ENCODE measurements around the gene OPTC. TPM values are rescaled to one million over a fixed set of nuclear protein-coding genes. Genes with fewer than 3 reads are reported as not detected.
A peak's percentile ranks its signal among the peaks of the same experiment; 100 is the strongest.
"Not testable (repeated sequence)": the region's sequence is repeated elsewhere in the genome, so short reads cannot be mapped to it uniquely, and the experiment has no call there.

The OPTC gene
- total RNA-seq (2014; rRNA removed; shearing (Covaris generic)) = not detected in 2 replicates

- no peak for DNase-seq (ENCODE audit: low spot score)
These were observed at the start of gene OPTC for GRCh38 chr1:203493901-203494300. OPTC (plus strand) TSS chr1:203494153; CDS start chr1:203496006, 1,853 bp downstream.

DNA sequence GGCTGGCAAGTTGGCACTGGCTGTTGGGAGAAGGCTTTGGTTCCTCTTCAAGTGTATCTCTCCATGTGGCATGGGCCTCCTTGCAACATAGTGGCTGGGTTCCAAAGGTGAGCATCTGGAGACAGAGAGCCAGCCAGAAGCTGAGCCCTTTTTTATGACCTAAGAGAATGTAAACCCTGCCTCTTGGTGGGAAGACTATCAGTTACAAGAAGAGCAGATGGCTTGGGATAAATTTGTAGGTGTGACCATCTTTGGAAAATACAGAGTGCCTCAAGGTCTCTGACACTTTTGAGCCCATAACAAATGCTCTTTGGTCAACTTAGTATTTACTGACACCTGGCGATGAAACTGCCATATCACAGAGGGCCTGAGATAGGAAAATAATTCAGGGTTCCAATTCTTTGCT is 49.8 kb upstream of the OPTC start:
- DNase-seq (ENCODE audit: low spot score) = no peak

- no peak for DNase-seq (ENCODE audit: low spot score)
These were observed 46.8 kb upstream of the OPTC start for GRCh38 chr1:203447151-203447550.

DNA sequence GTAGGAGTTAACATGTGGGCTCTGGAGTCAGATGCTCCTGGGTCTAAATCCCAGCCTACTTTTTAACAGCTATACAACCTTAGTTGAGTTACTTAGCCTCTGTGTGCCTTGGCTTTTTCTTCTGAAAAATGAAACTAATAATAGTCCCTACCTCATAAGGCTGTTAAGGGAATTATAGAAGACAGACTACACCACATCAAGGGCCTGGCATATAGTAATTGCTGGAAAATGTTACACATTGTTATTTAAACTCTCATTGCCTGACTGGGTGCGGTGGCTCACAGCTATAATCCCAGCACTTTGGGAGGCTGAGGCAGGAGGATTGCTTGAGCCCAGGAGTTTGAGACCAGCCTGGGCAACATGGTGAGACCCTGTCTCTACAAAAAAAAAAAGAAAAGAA is 46.4 kb upstream of the OPTC start:
- not testable (repeated sequence) for DNase-seq (ENCODE audit: low spot score)

DNA sequence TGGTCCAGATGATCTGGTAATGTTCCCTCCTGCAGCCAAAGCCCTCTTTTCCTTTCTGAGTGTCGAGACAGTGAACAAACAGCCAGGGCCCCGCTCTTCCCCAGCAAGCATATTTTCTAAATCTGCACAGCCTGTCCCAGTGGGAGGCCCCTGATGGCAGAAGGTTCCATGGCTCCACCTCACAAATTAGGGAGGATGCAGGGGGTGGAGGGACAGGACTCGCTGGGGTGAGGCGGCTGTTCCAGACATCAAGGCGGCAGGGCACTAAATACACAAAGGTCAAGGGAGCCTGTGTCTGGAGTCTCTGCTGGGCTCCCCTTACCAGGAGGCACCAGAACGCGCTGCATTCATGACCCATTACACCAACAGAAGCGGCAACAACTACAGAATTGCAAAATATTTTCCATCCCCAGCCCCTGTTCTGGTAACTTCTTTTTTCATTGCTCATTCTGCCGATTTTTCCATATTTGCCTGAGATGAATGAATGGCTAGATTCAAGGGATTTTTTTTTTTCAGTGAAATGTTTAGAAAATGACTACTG is 45.4 kb upstream of the OPTC start:
- no peak for DNase-seq (ENCODE audit: low spot score)

DNA sequence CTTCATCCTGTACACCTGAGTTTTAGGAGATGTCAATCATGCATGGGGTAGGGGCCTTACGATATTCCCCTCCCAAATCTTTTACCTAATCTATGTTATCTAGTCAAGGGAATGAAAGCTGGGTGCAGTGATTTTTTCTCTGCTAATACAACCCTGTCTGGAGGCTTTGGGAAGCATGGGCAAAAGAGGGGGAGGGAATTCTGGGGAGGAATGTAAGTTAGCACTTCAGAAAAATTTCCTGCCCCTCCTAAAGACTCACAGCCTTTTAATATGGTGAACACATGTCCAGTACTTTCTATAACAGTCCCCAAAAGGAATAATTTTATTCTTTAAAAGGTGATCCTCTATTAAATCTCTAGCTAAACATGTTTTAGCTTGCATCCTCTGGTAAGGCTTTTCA is 44.0 kb upstream of the OPTC start:
- no peak for DNase-seq (ENCODE audit: low spot score)

GRCh38 chr1:203450479-203451149 is 43.3 kb upstream of the OPTC start:
- no peak for DNase-seq (ENCODE audit: low spot score)

- no peak for DNase-seq (ENCODE audit: low spot score)
These were observed 41.8 kb upstream of the OPTC start for GRCh38 chr1:203451836-203452784.

GRCh38 chr1:203453016-203453415 is 40.9 kb upstream of the OPTC start:
- DNase-seq (ENCODE audit: low spot score) = no peak

DNA sequence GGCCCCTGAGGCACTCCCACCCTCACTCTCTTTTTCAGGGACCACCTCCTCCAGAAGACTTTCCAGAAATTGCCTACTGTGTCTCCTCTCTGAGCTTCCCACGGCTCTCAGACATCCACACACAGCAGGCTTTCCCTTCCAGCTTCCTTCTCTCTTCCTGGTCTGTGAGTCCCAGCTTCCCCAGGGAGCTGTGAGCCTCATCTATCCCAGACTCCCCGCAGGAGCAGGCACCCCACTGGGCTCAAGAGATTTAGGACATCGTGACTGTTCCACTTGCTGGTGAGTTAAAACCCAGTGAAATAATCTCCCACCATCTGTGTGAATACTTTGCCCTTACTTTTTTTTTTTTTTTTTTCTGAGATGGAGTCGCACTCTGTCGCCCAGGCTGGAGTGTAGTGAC is 40.3 kb upstream of the OPTC start:
- no peak for DNase-seq (ENCODE audit: low spot score)

DNA sequence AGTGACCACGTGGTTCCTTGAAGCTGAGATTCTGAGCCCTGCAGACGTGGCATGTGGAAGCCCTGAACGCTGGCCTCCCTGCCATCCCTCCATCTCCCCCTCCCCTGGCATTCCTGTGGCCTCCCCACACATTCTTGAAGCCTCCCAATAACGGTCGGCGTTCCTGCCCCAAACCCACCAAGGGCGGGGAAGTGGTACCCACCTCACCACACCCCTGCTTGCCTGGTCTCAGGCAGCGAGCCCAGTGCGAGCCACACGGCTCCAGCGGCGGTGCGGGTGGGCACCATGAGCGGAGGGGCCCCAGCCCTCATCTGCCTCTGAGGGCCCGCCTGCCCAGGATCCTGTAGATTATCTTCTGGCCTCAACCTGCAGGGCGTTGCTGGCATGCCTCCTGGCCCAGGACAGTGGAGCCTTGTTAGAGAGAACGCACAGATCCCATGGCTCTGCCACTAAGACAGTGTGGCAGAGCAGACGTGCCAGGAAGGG is 38.9 kb upstream of the OPTC start:
- DNase-seq (ENCODE audit: low spot score) = peak; percentile 90

- no peak for DNase-seq (ENCODE audit: low spot score)
These were observed 38.2 kb upstream of the OPTC start for GRCh38 chr1:203455706-203456105.

DNA sequence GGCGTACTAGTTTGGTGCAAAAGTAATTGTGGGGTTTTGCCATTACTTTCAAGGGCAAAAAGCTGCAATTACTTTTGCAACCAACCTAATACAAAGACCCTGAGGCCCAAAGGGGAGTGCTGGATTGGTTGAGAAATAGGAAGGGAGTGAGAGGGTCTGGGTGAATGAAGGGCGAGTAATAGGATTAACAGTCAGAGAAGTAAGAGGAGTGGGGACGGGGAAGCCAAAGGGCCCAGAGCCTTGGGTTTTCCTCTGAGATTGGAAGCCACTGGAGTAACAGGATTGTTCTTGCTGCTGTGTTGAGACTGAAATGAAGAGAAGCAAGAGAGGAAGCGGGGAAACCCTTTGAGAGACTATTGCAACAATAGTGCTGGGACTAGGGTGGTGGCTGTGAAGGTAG is 37.4 kb upstream of the OPTC start:
- no peak for DNase-seq (ENCODE audit: low spot score)

GRCh38 chr1:203458078-203458477 is 35.9 kb upstream of the OPTC start:
- no peak for DNase-seq (ENCODE audit: low spot score)

- DNase-seq (ENCODE audit: low spot score) = no peak
These were observed 34.2 kb upstream of the OPTC start for GRCh38 chr1:203459671-203460201.

GRCh38 chr1:203461717-203462116 is 32.2 kb upstream of the OPTC start:
- no peak for DNase-seq (ENCODE audit: low spot score)

- no peak for DNase-seq (ENCODE audit: low spot score)
These were observed 31.8 kb upstream of the OPTC start for GRCh38 chr1:203462143-203462542.

- peak; percentile 76 for DNase-seq (ENCODE audit: low spot score)
These were observed 31.1 kb upstream of the OPTC start for GRCh38 chr1:203462878-203463277.

GRCh38 chr1:203463469-203464062 is 30.4 kb upstream of the OPTC start:
- no peak for DNase-seq (ENCODE audit: low spot score)

- no peak for DNase-seq (ENCODE audit: low spot score)
These were observed 29.7 kb upstream of the OPTC start for GRCh38 chr1:203464226-203464625.

DNA sequence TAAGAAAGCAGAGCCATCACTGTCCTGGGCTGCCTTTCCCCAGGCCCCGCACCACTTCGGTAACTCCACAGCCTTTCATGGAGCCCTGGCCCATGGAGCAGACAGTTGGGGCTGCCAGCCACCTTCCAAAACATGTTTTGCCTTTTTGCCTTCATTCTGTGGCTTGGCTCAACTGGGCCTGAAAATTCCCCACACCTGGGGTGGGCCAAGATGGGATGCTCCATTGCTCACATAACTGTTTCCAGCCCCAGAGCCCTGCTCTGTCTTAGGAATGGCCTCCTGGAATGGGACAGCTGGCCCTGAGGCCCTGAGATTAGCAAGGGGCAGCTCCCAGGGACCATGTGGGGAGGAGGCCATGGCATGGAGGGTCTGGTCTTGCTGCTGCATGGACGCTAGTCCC is 29.2 kb upstream of the OPTC start:
- DNase-seq (ENCODE audit: low spot score) = no peak

All from H4 (cell line).